GM12891 (cell line): ENCODE measurements around the gene WDR7.

Experiments
- POLR2A ChIP-seq: IDR thresholded peaks from 2 replicates; pipeline ENCODE4 v1.6.1; 2011; ENCODE audit warnings: low read depth, low read length, control low read depth
- POLR2AphosphoS5 ChIP-seq: IDR thresholded peaks from 2 replicates; pipeline ENCODE4 v1.6.1; 2011; ENCODE audit warnings: low read depth, low read length, control low read depth
- POU2F2 ChIP-seq: IDR thresholded peaks from 2 replicates; pipeline ENCODE4 v1.6.1; 2011; ENCODE audit warnings: low read depth, mild to moderate bottlenecking, control low read depth, low read length, moderate library complexity
- TAF1 ChIP-seq: IDR thresholded peaks from 2 replicates; pipeline ENCODE4 v1.6.1; 2011; ENCODE audit warnings: low read depth, low read length, control low read depth

DNA sequence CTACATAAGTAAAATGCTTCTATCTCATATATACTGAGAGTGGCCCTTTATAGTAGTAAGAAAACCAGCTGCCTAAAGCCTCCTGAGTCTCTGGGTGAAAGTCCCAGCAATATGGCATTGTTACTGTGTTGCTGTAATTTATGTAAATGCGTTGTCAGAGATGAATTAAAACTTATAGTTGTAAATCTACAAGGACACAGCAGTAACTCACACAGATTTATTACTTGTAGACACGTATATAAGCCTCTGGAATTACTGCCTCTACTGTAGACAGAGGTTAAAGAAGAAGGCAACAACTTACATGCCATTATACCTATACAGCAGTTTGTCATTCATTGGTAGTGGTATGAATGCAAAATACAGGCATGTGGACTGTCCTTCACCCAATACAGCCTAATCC is 326.6 kb downstream of the WDR7 start:
- TF ChIP-seq POLR2A (no peak), POLR2AphosphoS5 (no peak), TAF1 (no peak), POU2F2 (no peak)
